ENCODE measurements around the gene STEAP3.

STEAP3 gene

GRCh38 chr2:119227346-119227745 is 3.7 kb downstream of the STEAP3 start:
- no peak overlapping the region for H3K27ac ChIP-seq

GRCh38 chr2:119228136-119228535 is 4.5 kb downstream of the STEAP3 start:
- no peak for TF ChIP-seq CTCF (IDR thresholded peaks at IDR 0.05)
- TF ChIP-seq ZFX (IDR thresholded peaks at IDR 0.05; ENCODE audit: borderline replicate concordance): no peak
- no peak overlapping the region for H3K27ac ChIP-seq

More at GRCh38 chr2:119227346-119227745, 3.7 kb downstream of the STEAP3 start:
- TF ChIP-seq CTCF (IDR thresholded peaks at IDR 0.05) (no peak), ZFX (IDR thresholded peaks at IDR 0.05; ENCODE audit: borderline replicate concordance) (no peak)

GRCh38 chr2:119228964-119229363 is 5.3 kb downstream of the STEAP3 start:
- no peak overlapping the region for H3K27ac ChIP-seq
- TF ChIP-seq CTCF (IDR thresholded peaks at IDR 0.05) (no peak), ZFX (IDR thresholded peaks at IDR 0.05; ENCODE audit: borderline replicate concordance) (no peak)

GRCh38 chr2:119229716-119230115 is 6.1 kb downstream of the STEAP3 start:
- TF ChIP-seq CTCF (IDR thresholded peaks at IDR 0.05) (no peak), ZFX (IDR thresholded peaks at IDR 0.05; ENCODE audit: borderline replicate concordance) (no peak)
- no peak overlapping the region for H3K27ac ChIP-seq

GRCh38 chr2:119230219-119231185 is 6.9 kb downstream of the STEAP3 start:
- H3K27ac ChIP-seq: no peak overlapping the region
- no peak for TF ChIP-seq ZFX (IDR thresholded peaks at IDR 0.05; ENCODE audit: borderline replicate concordance)
- TF ChIP-seq CTCF (IDR thresholded peaks at IDR 0.05): no peak

- H3K27ac ChIP-seq: no peak overlapping the region
- no peak for TF ChIP-seq CTCF (IDR thresholded peaks at IDR 0.05)
- no peak for TF ChIP-seq ZFX (IDR thresholded peaks at IDR 0.05; ENCODE audit: borderline replicate concordance)
Observed at GRCh38 chr2:119231975-119232665, 8.5 kb downstream of the STEAP3 start.

GRCh38 chr2:119232666-119232993 is 9.0 kb downstream of the STEAP3 start:
- TF ChIP-seq CTCF (IDR thresholded peaks at IDR 0.05) (no peak), ZFX (IDR thresholded peaks at IDR 0.05; ENCODE audit: borderline replicate concordance) (no peak)
- no peak overlapping the region for H3K27ac ChIP-seq

Data from 22Rv1 (cell line).